GM23338 (cell line): Measurements from ENCODE around the gene MCC.

Source experiments
- POLR2AphosphoS5 ChIP-seq: IDR thresholded peaks from 2 replicates; pipeline ENCODE4 v1.6.1; 2016; ENCODE audit warnings: antibody characterized with exemption, low read depth
- TF ChIP-seq, protein P1 (sequence below), 2 experiments: fragments of 200-600 bp in 1 of 2; sonication (generic) in 1 of 2; conservative IDR thresholded peaks; 2 replicates each; pipeline versions ENCODE4 v1.5.1 to v1.6.1; 2016 to 2017; ENCODE audit warnings: antibody characterized with exemption in 2 of 2, low read depth in 2 of 2, mild to moderate bottlenecking in 2 of 2, moderate library complexity in 1 of 2

DNA sequence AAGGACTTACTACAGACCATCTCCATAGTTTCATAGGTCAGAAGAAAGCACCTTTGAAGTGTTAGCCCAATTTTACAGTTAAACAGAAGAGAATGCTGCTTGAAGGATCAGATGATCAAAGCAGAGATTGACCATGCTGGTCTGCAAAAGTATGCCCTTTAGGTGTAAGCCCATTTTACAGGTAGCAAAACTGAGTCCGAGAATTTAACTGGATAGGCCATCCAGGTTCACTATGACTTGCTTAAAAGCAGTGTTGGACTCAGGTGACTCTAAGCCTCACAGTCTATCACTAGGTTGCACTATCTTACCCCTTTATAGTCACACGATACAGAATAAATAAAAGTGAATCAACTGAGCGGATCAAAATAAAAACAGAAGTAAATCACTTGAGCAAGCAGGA is 299.0 kb downstream of the MCC start:
- TF ChIP-seq, protein P1, sequence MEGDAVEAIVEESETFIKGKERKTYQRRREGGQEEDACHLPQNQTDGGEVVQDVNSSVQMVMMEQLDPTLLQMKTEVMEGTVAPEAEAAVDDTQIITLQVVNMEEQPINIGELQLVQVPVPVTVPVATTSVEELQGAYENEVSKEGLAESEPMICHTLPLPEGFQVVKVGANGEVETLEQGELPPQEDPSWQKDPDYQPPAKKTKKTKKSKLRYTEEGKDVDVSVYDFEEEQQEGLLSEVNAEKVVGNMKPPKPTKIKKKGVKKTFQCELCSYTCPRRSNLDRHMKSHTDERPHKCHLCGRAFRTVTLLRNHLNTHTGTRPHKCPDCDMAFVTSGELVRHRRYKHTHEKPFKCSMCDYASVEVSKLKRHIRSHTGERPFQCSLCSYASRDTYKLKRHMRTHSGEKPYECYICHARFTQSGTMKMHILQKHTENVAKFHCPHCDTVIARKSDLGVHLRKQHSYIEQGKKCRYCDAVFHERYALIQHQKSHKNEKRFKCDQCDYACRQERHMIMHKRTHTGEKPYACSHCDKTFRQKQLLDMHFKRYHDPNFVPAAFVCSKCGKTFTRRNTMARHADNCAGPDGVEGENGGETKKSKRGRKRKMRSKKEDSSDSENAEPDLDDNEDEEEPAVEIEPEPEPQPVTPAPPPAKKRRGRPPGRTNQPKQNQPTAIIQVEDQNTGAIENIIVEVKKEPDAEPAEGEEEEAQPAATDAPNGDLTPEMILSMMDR (conservative IDR thresholded peaks at IDR 0.05; ENCODE audit: low read depth in 2 of 2): no peak
- no peak for TF ChIP-seq POLR2AphosphoS5
